ENCODE measurements around the gene STAT3.
A peak's percentile ranks its signal among the peaks of the same experiment; 100 is the strongest.

Gene STAT3

DNA sequence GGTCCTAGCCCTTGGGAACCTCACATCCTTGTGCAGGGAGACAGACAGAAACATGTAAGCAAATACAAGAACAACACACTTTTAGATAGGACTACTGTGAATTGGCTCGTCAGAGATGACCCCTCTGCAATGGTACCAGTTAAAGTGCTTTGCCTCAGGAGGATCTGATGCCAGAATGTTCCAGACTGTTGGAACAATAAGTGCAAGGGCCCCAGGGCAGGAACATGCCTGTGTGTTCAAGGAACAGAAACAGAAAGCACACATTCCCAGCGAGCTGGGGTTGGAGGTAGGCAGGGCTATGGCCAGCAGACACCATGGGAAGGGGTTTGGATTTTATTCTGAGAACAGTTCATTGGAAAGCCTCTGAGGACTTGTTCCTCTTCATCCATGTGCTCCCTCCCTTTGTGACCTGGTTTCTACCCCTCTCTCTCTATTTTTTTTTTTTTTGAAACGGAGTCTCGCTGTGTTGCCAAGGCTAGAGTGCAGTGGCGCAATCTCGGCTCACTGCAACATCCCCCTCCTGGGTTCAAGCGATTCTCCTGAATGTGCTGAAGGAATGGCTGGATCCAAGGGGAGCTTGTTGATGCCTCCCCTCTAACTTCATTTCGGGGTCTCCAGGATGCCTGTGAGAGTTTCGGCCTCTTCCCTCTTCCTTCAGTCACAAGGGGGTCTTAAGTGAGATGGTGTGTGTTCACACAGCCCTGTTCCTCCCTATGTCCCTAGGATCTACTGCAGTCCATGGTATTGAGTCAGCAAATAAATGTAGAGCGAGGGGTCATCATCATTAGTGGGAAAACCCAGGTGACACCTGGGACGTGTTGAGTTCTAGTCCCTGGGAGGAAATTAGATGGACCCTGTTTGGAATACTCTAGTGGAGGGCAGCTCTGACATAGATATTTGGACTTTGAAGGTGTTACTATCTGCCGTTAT lies 93.5 kb downstream of the STAT3 start:
- DNase-seq (ENCODE audit: low read depth) = no peak

- DNase-seq (ENCODE audit: low read depth) = no peak
Observed at GRCh38 chr17:42291129-42291528, 97.1 kb downstream of the STAT3 start.

GRCh38 chr17:42290577-42290976 lies 97.7 kb downstream of the STAT3 start:
- no peak for DNase-seq (ENCODE audit: low read depth)

DNA sequence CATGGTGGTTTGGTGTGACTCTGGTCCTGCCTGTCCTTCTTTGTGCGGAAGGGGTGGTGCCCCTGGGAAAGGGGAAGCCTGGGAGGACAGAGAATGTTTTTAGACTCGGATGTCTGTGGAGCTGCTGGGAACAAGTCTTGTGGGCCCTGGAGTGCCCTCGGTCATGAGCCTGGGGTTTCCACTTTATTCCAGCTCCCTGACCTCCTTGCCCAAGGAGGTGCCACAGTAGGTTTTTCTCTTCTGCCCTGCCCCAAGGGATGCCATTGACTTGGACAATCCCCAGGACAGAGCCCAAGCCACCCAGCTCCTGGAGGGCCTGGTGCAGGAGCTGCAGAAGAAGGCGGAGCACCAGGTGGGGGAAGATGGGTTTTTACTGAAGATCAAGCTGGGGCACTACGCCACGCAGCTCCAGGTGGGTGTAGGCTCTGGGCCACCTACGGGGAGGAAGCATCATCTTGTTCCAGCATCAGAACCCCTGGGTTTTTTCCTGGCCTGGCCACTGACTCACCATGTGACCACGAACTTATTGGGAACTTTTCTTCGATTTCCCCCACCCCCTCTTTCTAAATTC lies 98.5 kb downstream of the STAT3 start:
- DNase-seq (ENCODE audit: low read depth) = no peak

DNA sequence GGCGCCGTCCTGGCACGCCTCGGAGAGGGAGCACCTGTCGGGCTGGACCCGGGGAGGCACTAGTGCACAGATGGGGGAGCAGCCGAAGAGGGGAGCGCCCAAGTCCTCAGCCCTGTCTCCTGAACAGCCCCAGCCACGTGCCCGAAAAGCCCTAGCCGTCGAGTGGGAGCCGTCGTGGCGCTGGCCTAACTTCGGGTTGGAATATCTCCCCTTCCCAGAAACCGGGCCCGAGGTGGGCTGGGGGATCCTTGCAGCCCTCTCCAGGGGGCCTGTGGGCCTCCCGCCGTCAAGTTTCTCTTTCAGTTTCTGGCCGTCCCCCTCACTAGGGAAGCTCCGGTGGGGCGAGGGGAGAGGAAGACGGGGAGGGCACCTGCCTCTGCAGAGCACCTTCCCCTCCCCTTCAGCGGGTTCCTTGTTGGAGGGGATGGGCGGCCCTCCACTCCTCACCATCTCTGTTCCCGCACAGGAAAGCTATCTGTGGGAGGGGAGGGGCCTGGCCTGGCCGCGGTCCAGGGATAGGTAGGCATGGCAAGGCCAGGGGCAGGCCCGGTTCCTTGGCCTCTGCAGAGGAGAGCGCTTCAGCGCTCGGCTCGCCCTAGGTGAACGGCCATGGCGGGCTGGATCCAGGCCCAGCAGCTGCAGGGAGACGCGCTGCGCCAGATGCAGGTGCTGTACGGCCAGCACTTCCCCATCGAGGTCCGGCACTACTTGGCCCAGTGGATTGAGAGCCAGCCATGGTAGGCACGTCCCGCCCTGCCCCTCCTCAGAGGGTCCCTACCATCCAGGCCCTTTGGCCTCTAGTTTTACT lies 99.2 kb downstream of the STAT3 start:
- no peak for DNase-seq (ENCODE audit: low read depth)

GRCh38 chr17:42287977-42288802 lies 100.1 kb downstream of the STAT3 start, which contains the start of gene STAT5A:
TSS of gene STAT5A (plus strand) at chr17:42288498. CDS start at chr17:42289412, 914 bp downstream.
- DNase-seq (ENCODE audit: low read depth) = peak; percentile 25

- DNase-seq (ENCODE audit: low read depth) = no peak
Observed at GRCh38 chr17:42287305-42287976, 100.8 kb downstream of the STAT3 start.

DNA sequence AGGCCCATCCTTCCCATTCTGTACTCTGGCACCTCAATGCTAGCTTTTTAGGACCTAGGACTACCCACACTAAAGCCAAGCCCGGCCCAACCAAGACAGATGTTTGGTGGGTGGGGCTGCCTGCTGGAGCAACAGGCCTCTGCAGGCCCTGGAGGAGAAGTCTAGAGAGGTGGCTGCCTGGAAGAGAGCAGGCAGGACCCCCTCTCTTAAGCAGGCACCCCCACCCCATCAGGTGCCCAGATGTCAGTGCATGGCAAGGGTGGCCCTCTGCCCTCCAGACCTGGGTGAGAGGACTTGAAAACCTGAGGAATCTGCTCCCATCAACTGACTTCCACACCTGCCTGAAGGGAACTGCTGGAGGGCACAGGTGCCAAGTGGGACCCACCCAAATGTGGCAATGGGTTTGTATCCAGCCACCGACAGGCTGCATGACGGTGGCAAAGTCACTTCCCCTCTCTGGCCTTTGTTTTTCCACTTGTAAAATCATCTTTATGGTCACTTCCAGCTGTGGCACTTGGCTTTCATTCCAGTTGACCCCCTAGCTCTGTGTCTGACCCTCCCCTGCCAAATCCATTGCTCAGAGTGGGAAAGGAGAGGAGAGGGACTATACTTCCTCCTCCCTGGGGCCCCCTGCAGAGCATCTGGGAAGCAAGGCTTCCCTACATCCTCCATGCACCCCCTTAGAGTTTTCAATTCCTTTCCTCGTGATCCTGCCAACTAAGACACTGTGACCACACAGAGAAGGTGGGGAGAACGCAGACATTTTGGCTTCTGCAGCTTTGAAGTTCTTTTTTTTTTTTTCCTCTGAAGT lies 101.6 kb downstream of the STAT3 start:
- no peak for DNase-seq (ENCODE audit: low read depth)

DNA sequence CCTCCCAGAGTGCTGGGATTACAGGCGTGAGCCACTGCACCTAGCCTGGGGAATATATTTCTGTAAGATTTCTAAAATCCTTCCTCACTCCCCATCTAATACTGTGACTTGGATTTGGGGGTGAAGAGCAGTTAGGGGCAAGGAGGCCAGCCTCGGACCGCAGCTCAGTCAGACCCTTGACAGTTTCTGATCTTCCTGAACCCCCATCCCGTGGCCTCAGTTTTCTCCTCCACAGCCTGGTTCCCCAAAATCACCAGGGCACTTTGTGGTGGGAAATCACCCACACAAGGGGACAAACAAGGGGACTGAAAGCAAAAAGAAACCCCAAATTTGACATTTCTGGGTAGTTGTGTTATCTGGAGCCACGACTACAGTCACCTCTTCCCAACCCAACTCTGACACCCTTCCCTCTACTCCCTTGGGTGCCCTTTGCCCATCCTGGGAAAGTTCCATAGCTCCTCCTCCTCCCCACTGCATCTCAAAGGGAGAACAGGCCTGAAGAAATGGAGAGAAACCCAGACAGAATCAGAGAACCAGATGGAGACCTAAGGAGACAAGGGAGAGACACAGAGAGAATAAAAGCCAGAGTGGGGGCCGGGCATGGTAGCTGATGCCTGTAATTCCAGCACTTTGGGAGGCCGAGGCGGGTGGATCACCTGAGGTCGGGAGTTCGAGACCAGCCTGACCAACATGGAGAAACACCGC lies 102.7 kb downstream of the STAT3 start:
- DNase-seq (ENCODE audit: low read depth) = no peak

DNA sequence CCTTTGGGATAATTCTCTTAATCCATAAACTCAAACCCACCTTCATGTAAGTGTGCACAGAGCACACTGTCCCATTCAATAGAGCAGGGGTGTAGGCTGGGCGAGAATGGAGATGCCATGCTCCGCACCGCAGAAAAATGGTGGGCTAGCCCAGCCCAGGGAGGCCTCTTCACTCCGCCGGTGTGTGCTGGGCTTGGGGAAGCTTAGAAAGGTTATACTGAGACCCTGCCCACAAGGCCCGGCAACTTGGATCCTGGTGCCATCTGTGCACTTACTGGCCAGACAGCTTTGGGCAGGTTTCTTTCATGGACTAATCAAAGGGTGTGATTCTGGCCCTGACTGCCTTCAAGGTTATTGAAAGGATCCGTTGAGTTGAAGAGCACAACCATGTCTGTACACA lies 103.7 kb downstream of the STAT3 start:
- DNase-seq (ENCODE audit: low read depth) = no peak

GRCh38 chr17:42284024-42284369 lies 104.2 kb downstream of the STAT3 start:
- no peak for DNase-seq (ENCODE audit: low read depth)

- DNase-seq (ENCODE audit: low read depth) = no peak
Observed at GRCh38 chr17:42283241-42284023, 104.8 kb downstream of the STAT3 start.

DNA sequence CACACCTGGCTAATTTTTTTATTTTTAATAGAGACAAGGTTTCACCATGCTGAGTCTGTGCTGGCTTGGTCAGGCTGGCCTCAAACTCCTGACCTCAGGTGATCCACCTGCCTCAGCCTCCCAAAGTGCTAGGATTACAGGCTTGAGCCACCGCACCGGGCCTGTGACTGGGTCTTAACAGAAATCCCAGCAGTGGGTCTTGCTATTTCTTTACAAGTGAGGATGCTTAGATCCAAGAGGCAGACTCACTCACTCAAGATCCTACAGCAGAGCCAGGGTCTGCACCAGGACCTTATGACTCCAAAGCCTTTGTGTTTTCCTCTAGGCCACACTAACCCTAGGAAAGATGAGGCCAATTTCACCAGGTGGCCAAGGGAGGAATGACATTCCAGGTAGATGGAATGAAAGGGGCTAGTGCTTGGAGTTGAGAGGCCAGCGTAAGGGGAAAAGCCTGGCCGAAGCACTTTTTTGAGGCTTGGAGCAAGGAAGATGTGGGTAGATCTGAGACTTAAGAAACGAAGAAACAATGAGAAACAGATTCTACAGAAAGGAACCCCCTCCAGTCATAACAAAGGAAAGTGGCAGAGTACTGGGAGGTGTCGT lies 105.7 kb downstream of the STAT3 start:
- DNase-seq (ENCODE audit: low read depth) = no peak

GRCh38 chr17:42281571-42282096 lies 106.6 kb downstream of the STAT3 start:
- DNase-seq (ENCODE audit: low read depth) = no peak

DNA sequence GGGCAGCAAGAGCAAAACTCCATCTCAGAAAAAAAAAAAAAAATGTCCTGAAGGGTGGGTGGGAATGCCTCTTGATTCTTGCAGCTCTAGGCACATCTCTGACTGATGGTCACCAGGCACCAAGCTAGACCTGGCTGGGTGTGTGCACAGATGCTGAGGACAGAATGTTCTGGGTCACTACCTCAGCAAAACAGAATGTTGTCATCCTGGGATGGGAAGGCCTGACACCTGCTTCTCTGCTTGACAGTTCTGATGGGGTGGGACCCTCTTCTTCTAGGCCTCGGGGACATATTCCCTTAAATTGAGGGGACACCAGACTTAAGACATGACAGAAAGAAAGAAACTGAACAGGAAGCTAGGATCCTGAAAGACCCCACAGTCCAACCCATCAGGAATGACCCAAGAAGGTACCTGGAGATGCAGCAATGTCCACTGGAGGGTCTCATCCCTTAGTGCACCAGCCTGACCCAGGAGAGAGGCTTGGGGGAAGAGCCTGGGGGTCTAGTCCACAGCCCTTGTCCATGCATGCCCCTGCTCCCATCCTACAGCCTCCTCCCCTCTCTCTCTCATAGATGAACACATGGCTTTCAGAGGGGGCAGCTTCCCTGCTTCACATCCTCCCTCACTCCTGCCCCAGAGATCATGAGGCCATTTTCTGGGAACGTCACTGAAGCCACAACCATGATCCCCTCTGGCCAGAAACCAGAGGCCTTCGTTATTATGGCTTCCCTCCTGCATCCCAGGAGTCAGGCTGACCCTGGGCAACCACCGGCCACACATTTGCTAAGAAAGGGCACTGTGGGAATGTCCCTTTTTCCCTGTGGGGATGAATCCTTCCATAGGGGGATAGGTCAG lies 108.2 kb downstream of the STAT3 start:
- no peak for DNase-seq (ENCODE audit: low read depth)

GRCh38 chr17:42277342-42277712 lies 110.9 kb downstream of the STAT3 start:
- no peak for DNase-seq (ENCODE audit: low read depth)

DNA sequence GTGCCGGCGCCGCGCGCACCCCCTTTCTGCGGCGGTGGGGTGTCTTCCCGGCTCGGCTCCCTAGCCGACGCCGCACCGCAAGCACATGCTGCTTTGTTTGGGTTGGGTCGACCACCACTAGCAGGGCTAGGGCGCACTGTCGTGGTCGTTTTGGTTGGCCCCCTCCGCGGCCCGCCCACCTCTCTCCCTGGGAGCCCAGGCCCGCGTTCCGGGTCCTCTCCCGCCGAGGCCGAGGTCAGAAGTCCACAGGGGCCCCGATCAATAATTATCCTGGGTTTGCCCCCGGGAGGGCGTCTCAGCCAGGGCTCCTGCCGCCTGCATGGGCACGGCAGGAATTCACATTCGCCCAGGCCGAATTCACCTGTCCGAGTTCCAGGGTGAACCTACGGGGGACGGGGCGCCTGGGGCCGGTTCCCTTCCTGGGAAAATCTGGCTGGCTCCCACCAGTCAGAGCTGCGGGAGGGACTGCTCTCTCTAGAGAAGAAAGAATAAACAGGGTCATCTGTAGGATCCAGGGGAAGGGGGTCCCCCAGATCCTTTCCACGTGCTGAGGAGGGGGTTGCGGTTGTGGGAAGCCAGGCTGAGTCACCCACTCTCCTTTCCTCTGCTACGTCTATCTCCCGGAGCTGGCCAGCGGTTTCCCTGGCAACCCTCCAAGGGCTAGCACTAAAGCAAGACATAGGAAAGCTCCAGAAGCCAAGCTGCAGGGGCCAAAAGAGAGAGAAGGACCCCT lies 111.5 kb downstream of the STAT3 start:
- DNase-seq (ENCODE audit: low read depth) = no peak
